HG03045 (cell line): ENCODE measurements around the gene ITGAE.
A peak's percentile ranks its signal among the peaks of the same experiment; 100 is the strongest.
"Not testable (repeated sequence)": the region's sequence is repeated elsewhere in the genome, so short reads cannot be mapped to it uniquely, and the experiment has no call there.

Experiments used
- ATAC-seq: cut with Tn5 transposase; IDR thresholded peaks from one replicate; pipeline ENCODE4 v1.9.1; 2021; ENCODE audit warnings: mild to moderate bottlenecking, moderate library complexity; ENCODE audit not compliant: unreplicated experiment

Gene ITGAE

DNA sequence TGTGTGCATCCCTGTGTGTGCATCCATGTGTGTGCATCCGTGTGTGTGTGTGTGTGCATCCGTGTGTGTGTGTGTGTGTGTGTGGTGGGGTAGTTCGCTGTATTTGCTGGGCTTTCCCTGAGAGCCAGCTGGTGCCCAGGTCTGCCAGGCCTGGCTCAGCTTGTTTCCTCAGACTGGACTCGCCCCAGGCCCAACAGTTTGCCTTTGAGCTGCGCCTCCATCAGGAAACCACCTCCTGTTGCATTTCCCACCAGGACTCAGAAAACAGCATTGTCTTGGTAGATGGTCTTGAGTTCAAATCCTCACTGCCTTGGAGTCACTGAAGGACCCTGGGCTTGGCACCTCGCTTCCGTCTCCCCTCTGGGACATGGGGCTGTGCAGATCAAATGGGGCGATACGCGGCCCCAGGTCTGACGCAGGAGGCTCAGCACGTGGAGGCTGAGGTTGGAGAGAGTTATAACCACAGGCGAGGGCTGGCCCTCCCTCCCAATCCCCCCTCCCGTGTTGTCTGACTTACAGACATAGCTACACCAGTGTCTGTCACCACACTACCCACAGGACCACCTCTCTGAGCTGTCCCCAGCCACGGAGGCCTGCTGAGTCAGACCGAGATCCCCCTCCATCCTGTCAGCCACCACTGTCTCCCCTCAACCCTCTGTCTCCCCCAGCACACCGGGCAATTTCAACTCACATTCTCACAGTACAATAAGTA is 4.7 kb downstream of the ITGAE start:
- peak; percentile 73 for ATAC-seq

- ATAC-seq = no peak
Observed at GRCh38 chr17:3795390-3796102, 5.4 kb downstream of the ITGAE start.

DNA sequence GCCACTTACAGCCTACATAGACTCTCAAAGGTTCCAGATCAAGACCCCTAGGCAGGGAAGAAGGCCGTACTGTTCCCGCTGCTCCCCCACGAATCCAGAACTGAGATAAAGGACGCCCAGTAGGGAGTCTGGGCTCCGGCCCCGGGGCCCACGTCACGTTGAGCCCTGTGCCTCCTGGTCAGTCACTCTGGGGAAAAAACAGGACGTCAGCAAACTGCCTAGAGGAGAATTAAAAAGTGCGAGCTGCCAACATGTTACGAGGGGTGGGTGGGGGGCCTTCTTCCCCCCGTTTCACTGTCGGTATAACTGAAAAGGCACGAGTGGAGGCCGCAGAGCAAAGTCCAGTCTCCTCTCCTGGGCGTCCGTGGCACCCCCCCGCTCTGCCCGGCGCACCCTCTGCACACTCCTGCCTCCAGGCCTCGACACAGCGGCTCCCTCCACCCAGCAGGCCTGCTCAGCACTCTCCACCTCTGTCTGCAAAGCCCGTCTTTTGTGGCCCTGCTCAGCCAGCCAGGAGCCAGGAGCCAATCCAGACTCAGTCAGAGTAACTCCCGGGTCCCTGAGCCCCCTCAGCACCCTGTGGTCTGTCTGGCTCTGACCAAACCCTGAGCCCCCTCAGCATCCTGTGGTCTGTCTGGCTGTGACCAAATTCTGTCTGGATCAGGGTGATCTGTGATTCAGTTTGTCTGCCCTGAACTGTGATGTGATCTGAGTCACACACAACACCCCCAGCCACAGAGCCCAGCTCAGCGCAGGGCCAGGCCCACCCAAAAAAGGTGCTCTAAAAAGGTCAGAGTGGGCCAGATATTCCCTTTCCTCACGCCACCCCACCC is 6.2 kb downstream of the ITGAE start:
- no peak for ATAC-seq

DNA sequence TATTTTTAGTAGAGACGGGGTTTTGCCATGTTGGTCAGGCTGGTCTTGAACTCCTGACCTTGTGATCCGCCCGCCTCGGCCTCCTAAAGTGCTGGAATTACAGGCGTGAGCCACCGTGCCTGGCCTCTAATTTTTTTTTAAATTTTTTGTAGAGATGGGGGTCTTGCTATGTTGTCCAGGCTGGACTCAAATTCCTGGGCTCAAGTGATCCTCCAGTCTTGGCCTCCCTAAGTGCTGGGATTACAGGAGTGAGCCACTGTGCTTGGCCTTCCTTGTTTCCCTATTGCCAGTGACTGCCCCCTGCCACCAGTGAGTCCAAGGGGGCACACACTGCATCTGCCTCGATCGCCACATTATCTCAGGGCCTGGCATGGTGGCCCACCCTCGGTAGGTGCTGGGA is 6.8 kb downstream of the ITGAE start:
- ATAC-seq = not testable (repeated sequence)

DNA sequence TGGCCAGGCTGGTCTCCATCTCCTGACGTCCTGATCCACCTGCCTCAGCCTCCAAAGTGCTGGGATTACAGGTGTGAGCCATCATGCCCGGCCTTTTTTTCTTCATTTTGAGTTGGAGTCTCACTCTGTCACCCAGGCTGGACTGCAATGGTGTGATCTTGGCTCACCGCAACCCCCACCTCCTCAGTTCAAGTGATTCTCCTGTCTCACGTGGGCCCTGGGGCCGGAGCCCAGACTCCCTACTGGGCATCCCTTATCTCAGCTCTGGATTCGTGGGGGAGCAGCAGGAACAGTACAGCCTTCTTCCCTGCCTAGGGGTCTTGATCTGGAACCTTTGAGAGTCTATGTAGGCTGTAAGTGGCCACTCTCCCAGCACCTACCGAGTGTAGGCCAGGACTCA is 7.7 kb downstream of the ITGAE start:
- not testable (repeated sequence) for ATAC-seq

GRCh38 chr17:3792481-3792880 is 8.5 kb downstream of the ITGAE start:
- ATAC-seq = no peak

GRCh38 chr17:3788200-3788599 is 12.8 kb downstream of the ITGAE start:
- no peak for ATAC-seq

- not testable (repeated sequence) for ATAC-seq
Observed at GRCh38 chr17:3785323-3785722, 15.7 kb downstream of the ITGAE start.

- ATAC-seq = no peak
Observed at GRCh38 chr17:3782751-3783150, 18.2 kb downstream of the ITGAE start.

- no peak for ATAC-seq
Observed at GRCh38 chr17:3780986-3781385, 20.0 kb downstream of the ITGAE start.

GRCh38 chr17:3777366-3778120 is 23.4 kb downstream of the ITGAE start:
- no peak for ATAC-seq

GRCh38 chr17:3773966-3774365 is 27.0 kb downstream of the ITGAE start:
- no peak for ATAC-seq

DNA sequence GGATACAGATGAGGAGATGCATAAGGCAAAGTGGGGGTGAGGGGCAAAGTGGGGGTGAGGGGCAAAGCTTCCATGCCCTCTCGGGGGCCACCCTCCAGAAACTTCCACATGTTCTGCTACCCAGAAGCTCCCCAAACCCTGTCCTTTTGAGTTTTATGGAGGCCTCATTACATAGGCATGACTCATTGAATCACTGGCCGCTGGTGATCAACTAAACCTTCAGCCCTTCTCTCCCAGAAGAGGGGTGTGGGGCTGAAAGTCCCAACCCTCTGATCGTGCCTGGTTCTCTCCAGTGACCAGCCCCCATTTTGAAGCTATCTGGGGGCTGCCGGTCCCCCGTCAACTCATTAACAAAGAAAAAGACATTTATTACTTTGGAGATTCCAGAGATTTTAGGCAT is 27.5 kb downstream of the ITGAE start:
- ATAC-seq = no peak

- ATAC-seq = no peak
Observed at GRCh38 chr17:3772764-3773163, 28.2 kb downstream of the ITGAE start.

DNA sequence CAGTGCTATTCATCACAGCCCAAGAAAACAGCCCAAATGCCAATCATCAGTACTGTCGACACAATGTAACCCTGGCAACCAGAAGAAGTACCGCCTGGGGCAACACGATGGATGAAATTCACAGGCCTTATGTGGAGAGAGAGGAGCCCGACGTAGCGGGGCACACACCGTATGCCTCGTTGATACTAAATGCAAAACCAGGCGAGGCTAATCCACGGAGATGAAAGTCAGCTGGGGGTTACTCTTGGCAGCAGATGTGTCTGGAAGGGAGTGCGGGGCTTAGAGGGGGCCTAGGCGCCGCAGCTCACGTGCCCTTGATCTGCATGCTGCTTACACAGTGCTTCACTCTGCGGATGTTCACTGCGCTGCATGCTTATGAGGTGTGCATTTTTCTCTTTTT is 29.8 kb downstream of the ITGAE start:
- no peak for ATAC-seq

- no peak for ATAC-seq
Observed at GRCh38 chr17:3770466-3770865, 30.5 kb downstream of the ITGAE start.

GRCh38 chr17:3768769-3769168 is 32.2 kb downstream of the ITGAE start:
- ATAC-seq = no peak

GRCh38 chr17:3768341-3768740 is 32.6 kb downstream of the ITGAE start:
- ATAC-seq = no peak

- no peak for ATAC-seq
Observed at GRCh38 chr17:3766779-3767178, 34.2 kb downstream of the ITGAE start.

DNA sequence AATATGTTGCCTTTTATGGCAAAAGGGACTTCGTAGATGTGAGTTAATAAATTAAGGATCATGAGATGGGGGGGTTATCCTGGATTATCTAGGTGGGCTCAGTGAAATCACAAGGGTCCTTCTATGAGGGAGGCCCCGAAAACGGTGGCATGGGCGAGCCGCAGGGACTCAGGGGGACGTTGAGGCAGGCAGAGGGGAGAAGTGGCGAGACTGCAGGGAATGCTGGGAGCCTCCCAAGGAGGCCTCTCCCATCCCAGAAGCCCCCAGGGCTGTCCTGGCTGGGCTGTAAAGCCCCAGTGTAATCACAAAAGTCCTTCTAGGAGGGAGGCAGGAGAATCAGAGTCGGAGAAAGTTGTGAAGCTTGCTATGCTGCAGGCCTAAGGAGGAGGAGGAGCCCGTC is 35.0 kb downstream of the ITGAE start:
- ATAC-seq = no peak

GRCh38 chr17:3763777-3764170 is 37.2 kb downstream of the ITGAE start:
- no peak for ATAC-seq
